GM18511 (cell line): ENCODE measurements around the gene IL22.

ENCODE experiments used
- ATAC-seq: cut with Tn5 transposase; IDR thresholded peaks from one replicate; pipeline ENCODE4 v1.9.1; 2021; ENCODE audit warnings: mild to moderate bottlenecking, moderate library complexity; ENCODE audit not compliant: unreplicated experiment

IL22 gene, protein sequence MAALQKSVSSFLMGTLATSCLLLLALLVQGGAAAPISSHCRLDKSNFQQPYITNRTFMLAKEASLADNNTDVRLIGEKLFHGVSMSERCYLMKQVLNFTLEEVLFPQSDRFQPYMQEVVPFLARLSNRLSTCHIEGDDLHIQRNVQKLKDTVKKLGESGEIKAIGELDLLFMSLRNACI

DNA sequence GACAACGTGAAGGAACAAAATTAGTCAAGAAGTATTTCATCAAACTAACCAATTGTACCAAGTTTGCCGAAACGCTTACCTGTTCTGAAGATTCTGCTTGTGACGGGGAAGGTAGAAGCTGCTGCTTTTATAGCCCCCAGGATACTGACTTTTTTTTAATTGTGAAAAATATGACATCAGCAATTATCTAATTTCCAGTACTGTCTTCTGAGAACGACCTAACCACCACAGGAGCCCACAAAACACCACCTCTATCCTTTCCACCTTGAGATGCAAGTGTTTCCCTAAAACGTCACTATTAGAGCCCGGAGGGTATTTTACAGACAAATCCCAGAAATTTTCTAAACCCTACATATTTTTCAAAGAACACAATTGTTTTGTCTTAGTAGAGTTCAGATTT, at the start of gene IL22:
IL22 (minus strand) TSS at position 101 of the 400 bp plus-strand sequence. CDS start 156 bp downstream, outside the sequence.
- no peak for ATAC-seq

DNA sequence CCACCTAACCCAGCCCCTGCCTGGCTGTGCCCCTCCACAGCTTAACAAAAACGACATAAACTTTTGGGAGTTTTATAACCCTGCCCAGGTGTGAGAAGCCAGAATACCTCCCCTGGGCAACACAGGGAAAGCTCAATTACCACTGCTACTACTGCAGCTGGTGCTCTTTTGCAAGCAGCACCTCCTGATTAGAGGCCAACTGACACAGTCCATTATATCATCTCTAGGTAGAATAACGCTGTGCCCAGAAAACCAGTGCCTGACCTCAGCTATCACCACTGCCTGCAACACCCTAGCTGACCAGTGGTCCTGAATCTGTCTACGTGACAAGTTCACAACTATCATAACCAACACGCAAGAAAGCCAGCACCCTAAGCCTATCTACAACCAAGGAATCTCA, 44.5 kb upstream of the IL22 start:
- ATAC-seq: no peak

DNA sequence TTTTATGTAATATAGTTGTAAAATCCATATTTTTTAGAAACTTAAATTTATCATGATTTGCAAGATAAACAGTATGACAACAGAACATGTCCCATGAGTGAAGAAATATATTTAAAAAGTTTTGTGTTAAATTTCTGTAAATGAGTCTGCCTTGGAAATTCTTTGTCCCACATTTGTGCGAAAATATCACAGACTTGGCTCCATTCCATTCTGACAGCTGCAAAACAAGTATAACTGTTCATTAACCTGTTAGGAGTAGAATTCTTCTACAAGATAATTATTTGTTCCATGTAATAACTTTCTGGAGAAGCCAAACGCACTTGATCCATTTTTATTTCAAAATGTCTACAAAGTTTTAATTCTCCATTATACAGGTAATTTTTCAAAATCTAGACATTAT, 40.8 kb upstream of the IL22 start:
- no peak for ATAC-seq

DNA sequence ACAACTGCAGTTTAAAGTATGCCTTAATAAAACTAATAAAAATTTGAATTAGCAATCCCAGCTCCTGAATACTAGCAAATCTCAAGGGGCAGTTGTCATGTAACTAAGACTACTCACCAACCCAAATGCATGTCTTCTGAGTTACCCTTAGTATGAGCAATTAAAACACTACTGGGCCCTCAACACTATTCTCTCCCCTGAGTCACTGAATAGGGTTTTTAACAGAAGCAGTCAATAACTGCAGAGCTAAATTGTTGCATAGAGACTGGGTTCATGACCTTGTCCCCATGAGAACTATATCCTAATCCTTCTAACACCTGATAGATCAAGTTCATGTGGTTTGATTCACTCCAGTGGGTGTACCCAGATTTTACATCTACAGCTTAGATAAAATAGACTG, 39.9 kb upstream of the IL22 start:
- no peak for ATAC-seq

DNA sequence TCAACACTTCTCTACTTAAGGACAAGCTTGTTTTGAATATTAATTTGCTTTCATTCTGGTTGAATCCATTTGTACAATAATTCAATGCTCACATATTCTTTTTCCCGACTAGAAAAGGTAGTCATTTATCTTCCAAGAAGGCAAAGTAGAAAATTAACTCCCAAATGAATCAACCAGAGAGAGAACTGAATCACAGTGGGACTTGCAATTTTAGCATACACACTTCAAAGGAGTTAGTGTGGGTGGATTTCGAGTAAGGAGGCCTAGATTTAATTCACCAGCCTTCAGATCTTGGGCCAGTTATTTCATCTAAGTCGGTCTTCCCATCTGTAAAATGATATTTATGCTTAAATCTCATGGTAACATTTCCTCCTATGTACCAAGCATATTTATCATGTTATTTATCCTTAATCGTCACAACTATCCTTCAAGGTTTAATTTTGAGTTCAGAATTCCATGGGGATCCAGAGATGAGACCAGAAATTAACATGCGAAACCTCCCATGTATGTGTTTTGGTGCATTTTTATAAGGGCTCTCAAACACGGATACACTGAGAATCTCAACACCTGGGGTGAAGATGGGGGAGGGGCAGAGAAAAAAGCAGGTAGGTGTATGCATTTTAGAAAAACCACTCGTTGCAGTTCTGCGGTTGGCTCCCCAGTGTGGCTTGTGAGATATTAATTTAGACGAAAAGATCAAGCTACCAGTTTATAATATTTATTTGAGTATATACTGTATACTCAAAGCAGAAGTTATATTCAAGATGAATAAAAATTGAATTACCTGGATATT, 38.9 kb upstream of the IL22 start:
- ATAC-seq: no peak

DNA sequence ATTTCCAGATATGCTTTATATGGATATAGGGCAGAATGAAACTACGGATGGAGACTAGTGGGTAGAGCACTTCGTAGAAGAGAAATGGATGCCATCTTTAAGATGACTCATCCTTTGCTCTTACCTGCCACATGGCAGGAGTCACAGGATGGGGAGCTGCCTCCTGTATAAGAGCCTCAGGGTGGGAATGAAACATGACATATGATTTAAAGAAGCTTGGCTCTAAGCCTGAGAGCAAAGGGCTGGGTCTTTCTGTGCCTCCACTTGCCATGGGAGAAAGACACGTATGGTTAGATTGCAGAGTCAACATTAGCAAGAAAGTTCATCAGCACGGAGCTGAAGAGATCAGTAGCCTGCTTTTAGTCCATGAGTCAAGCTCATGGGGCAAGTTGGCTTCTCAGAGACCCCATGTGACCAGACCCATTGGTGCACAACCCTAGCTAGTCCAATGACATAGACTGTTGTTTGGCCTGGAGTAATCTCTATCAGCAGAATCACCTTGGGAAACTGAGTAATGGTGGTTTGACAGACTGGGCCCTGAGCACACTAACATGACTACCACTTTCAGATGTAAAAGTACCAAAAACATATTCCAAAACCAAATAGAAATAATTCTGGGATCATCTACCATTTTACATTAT, 38.1 kb upstream of the IL22 start:
- ATAC-seq: no peak

DNA sequence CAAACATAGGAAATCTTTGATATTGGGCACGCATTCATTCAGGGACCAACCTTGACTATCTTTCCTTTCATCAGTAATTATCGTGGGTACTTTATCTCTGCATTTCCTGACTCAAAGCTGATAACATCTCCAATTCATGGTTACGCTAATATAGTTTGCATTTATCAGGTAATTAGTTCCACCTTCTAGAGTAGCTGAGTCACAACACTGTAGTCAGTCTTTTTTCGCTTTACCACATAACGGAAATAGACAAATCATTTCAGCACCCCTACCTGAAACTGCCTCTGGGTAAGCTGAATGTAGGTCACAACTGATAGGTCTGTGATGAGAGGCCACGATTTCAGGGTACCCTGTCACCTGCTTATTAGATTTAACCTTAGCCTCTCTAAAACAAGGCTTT, 36.7 kb upstream of the IL22 start:
- ATAC-seq: peak; percentile 99

DNA sequence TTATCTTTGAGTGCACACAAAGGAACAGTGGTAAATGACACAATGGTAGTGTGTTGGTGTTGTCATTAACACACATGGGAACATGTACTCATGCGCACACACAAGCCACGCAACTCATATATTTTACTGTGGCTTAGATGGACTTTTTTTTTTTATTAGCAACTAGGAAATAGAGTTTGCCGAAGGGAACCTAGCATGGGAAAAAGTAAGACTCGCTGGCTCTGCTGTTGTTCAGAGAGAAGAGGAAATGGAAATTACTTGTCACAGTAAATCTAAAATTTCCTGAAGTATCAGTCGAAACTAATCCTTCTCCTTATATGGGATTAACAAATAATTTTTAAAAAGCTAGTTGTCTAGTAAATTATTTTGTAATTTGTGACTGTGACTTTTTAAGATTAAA, 33.7 kb upstream of the IL22 start:
- no peak for ATAC-seq

DNA sequence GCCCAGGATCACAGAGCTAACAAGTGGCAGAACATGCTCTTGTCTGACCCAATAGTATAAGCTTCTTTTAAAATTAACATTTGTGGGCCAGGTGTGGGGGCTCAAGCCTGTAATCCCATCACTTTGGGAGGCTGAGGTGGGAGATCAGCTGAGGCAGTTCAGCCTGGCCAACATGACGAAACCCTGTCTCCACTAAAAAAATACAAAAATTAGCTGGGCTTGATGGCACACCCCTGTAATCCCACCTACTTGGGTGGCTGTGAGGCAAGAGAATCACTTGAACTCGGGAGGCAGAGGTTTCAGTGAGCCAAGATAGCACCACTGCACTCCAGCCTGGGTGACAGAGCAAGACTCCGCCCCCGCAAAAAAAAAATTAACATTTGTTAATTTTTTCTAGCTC, 33.0 kb upstream of the IL22 start:
- ATAC-seq: no peak

DNA sequence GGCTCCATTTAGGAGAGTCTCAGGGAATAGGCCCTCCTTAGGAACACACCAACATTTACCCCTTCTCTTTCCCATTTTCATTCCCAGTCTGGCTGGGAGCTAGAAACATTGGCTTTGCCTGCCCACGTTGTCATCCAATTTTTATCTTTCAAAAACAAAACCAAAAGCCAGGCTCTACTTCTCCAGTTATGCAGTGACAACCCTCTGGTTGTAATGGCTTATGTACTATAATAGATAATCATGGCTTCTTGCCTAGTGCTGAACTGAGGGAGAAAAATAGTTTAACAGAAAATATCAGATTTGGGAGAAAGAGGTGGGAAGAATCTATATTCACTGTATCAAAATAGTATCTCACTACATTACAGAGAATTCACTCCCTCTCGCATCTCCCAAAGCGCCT, 32.1 kb upstream of the IL22 start:
- ATAC-seq: no peak

DNA sequence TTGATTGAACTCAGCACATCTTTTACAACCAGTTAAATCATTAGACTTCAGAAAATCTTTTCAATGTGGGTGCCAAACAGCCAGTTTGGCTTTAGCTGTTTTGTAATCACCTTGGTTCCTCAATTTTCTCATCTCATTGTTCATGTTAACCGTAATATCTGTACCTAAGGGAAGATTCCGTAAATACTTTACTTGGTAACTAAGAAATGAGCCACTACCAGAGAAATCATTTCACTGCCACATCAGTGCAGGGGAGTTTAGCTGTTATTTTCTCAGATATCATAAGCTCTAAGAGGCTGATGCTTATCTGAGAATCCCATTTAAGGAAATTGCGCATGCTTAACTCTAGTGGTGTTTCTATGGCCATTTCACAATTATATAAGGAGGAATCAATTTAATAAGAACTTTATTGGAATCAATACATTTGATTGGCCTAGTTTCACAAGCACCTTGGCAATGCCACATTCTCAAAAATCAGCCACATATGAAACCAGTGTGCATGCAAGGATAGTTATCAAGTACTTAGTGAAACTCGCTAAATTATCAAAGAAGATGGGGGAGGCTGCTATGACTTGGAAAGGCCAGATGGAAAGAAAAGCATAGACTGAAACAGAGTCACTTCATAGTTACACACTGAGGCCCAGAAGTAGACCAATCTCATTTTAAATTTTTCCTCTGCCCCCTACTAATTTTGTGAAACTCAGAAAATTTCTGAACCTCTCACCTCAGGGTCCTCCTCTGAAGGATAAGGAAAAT, 28.1 kb upstream of the IL22 start:
- no peak for ATAC-seq

DNA sequence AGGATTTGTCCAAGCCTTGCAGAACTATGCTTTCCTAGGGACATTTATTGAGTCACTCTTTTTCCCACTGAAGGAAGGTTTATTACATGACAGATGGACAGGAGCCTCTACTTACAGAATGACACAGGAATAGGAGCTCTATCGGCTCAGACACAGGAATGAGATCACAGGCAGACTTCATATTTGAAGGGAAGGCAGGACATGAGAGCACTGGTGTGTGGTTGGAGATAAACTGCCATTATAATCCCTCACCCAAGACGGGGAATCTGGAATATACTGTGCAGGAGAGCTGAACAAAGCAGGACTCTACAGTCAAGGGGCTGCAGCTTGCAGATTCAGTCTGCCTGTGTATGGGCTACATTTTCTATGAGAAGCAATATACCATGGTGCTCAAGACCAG, 26.8 kb upstream of the IL22 start:
- no peak for ATAC-seq

DNA sequence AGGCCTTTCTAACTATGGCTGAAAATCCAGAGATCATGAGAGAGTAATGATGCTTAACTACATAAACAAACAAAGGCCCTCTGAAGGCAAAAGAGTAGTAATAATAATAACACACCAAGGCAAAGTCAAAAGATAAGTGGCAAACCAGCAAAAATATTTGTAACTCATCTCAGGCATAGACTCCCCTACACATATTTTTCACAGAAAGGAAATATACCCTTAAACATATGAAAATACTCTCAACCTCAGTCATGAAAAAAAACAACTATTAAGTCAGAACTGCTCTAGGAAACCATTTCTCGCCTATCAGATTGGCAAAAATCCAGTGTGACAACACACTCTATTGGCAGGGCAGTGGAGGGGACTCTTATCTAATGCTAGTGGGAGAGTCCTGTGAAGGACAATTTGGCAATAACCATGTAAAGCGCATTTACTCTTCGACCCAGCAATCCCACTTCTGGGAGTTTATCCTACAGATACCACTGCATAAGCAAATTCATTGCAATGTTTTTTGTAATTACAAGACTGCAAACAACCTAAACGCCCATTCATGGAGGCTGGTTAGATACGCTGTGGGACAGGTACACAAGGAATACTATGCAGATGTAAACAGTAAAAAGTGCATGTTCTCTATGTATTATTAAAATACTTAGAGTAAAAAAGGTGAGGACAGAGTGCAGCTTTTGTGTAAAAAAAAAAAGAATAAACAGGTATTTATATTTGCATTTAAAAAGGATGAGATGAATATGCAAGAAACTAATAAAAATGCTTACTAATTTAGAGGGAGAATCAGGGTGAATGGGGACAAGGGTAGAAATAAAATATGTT, 26.0 kb upstream of the IL22 start:
- no peak for ATAC-seq

DNA sequence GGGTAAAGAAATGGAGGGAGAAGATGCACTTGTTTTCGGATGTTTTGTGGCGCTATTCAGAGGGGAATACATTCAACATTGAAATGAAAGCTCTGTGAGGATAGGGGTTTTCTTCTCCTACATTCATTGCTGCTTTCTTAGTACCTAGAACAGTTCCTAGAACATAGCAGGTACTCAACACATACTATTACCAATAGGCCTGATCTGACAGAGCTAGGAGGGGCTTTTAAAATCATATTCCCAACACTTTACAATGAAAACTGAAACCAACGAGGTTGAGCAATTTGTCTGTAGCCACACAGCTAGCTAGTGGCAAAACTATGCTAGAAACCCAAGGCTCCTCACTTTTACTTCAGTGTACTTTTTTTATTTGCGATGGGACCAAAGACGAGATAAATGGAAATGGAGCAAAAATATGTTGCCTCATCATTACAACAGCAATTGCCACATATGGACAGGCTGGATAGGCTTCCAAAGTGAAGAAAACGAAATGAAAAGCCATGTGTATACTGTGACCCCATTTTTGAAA, 23.1 kb upstream of the IL22 start:
- ATAC-seq: no peak

DNA sequence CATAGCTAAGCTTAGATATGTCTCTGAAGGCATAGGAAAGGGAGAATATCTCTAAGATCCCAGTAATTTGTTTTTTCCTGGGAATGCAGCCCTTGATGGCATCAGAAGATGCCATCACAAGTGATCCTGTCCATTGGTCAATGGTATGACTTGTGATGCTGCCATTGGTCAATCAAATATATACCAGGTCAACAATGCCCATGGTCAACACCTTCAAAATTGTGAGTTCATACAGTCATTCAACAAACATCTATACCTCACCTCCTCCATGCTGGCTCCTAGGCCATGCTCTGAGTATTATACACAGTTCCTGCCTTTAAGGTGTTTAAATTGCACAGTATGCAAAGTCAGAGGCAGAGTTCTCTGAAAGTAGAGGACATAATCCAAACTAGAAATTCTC, 19.3 kb upstream of the IL22 start:
- no peak for ATAC-seq

DNA sequence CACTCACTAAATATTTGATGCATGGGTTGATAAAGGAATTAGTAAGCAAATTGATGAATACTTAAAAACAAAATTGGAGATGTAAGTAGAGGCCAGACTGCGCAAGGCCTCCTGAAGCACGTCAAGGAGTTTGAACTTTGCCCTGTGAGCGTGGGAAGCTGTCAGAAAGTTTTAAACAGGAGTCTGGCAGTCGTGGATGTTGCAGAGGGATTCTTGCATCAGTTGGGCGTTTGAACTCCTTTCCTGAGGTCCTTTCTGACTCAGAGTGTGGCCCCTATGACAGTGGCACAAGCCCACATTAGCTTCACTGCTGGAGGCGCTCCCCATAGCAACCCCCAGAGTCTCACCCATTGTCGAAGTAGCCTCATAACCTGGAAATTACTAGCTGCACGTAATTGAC, 17.9 kb upstream of the IL22 start:
- no peak for ATAC-seq

DNA sequence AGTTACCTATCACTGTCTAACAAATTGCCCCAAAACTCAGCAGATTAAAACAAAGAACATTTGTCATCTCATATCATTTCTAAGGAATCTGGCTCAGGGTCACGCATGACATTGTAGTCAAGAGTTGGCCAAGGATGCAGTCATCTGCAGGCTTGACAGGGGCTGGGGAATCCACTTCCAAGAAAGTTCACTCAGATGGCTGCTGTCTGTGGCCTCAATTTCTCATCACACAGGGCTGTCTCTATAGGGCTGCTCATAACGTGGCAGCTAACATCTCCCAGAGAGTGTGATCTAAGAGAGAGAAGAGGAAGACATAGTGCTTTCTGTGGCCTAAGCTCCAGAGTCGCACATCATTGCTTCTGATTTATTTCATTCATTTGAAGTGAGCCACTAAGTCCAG, 17.0 kb upstream of the IL22 start:
- no peak for ATAC-seq

DNA sequence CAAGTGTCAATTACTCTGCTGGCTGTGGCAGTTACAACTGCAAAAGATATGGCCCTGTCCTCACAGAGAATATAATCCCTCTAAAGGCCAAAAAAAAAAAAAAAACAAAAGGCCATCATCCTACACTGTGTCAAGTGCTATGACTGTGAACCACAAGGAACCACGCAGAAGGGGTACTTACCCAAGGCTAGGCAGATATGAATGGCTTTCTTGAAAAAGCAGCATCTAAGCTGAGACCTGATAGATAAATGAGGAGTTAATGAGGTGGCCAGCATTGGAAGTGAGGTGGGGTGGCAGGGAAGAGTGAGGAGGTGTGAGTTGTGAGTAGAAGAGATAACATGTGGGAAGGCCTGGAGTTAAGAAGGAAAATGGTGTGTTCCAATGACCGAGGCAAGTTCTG, 16.4 kb upstream of the IL22 start:
- no peak for ATAC-seq

DNA sequence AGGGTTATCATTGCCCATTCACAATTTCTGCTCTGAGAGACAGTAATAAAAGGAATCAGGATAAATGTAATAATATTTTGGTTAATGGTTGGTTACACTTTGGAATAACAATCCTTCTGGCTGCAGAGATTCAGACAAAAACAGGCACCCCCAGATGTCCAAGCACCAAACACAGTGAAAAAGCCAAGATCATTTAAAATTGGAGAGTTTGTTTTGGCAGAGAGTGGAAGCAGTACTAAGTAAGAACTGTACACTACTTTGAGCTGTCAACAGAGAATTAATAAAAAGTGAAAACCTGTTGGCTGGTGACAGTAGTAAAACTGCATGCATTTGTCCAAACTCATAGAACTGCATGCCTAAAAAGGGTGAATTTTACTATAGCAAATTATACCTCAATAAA, 15.6 kb upstream of the IL22 start:
- no peak for ATAC-seq

DNA sequence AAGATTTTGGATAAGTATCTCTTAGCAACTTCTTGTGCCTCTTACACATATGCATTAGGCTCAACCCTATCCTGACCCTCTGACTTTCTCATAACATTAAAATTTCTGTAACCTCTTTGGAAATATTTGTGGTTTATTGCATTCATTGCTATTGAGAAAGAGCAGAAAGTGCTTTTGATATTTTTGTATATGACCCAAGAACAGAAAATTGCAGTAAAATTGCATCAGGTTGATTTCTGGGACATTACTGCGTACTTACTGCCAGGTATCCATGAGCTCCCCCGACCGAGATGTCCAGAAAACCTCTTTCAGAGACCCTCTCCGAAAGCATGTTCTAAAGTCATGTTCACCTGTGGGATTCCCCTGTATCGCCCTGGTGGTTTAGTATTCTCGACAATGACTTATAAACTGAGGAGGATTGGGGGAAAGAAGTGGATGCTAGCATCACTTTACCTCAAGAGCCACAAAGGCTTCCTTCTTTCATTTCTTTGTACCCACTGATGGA, 14.5 kb upstream of the IL22 start:
- ATAC-seq: no peak
